Naive B cell (primary cell): Measurements from ENCODE around the gene BTBD9. TPM values are rescaled to one million over a fixed set of nuclear protein-coding genes. Genes with fewer than 3 reads are reported as not detected.

Experiments used
- ATAC-seq, 2 donors: fragments of 150-1000 bp; cut with Tn5 transposase; 2 replicates each; pipeline ENCODE4 v1.10.0; 2021; ENCODE audit warnings: low read depth in 2 of 2, mild to moderate bottlenecking in 2 of 2, moderate library complexity in 2 of 2
- DNase-seq: peaks from one replicate; pipeline ENCODE4 v3.0.0; 2022
- H3K27ac Mint-ChIP-seq, 6 donors: one replicate each; pipeline ENCODE4 v1.8.0; 2020 to 2022; ENCODE audit warnings: mild to moderate bottlenecking in 6 of 6, mixed read lengths in 6 of 6, moderate library complexity in 5 of 6, inconsistent platforms in 2 of 6
- H3K27me3 Mint-ChIP-seq, 3 donors: one replicate each; pipeline ENCODE4 v1.8.0; 2021 to 2022; ENCODE audit warnings: mixed read lengths in 3 of 3, mild to moderate bottlenecking in 1 of 3
- H3K36me3 Mint-ChIP-seq, 2 donors: one replicate each; pipeline ENCODE4 v1.8.0; 2020 to 2022; ENCODE audit warnings: mixed read lengths in 2 of 2, inconsistent platforms in 1 of 2, mild to moderate bottlenecking in 1 of 2
- H3K4me1 Mint-ChIP-seq, 3 donors: one replicate each; pipeline ENCODE4 v1.8.0; 2020 to 2022; ENCODE audit warnings: mixed read lengths in 3 of 3, inconsistent platforms in 1 of 3, mild to moderate bottlenecking in 1 of 3, moderate library complexity in 1 of 3
- H3K4me3 Mint-ChIP-seq, 8 donors: one replicate each; pipeline ENCODE4 v1.8.0; 2020 to 2022; ENCODE audit warnings: mild to moderate bottlenecking in 8 of 8, mixed read lengths in 8 of 8, moderate library complexity in 8 of 8, inconsistent platforms in 2 of 8
- H3K9me3 Mint-ChIP-seq, 7 donors: one replicate each; pipeline ENCODE4 v1.8.0; 2020 to 2022; ENCODE audit warnings: mixed read lengths in 7 of 7, mild to moderate bottlenecking in 5 of 7, inconsistent platforms in 2 of 7, moderate library complexity in 1 of 7
- polyA plus RNA-seq, 6 donors: library from polyadenylated mRNA; unstranded; fragments of 300-500 nt; fragmentation: Illumina TruSeq; gene quantifications; one replicate each; pipeline ENCODE4 v1.2.3, GENCODE V29; 2021; ENCODE audit warnings: low read depth in 6 of 6

The BTBD9 gene
- polyA plus RNA-seq, 6 donors from 2014 or later, result 3.5 to 29.1 (median 20.2) TPM

- no peak for ATAC-seq
- peak overlapping the region in 1 of 6 donors; percentile 31 for H3K27ac Mint-ChIP-seq
Observed at GRCh38 chr6:38484656-38485055, 155.1 kb downstream of the BTBD9 start.

DNA sequence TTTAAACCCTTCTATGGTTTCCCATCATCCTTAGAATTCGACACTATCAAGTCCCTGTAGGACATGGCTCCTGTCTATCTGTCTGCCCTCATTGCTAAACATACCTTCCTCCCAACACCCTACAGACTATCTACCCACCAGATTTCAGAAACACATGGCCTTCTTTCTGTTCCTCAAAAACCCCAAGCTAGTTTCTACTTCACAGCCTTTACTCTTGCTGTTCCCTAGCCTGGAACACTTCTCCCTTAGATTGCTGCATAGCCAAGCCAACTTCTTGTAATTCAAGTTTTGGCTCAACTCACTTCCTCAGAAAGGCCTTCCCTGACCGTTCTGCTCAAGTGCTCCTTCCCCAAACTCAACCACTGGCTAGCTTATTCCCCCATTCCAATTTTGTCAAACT lies 156.2 kb downstream of the BTBD9 start:
- no peak overlapping the region for H3K4me3 Mint-ChIP-seq
- no peaks in the 10 kb centered on the region for H3K9me3 Mint-ChIP-seq
- H3K27ac Mint-ChIP-seq, result no peak overlapping the region
- peak; percentile 49 for DNase-seq
- no peaks in the 10 kb centered on the region for H3K27me3 Mint-ChIP-seq
- peak; percentile 98 to 99 for ATAC-seq
- H3K36me3 Mint-ChIP-seq, result peaks cover 0 to 4% of the 10 kb centered on the region in 2 donors
- H3K4me1 Mint-ChIP-seq, result peaks cover 0 to 9% (median 7%) of the 10 kb centered on the region in 3 donors

More at GRCh38 chr6:38484656-38485055, 155.1 kb downstream of the BTBD9 start:
- H3K9me3 Mint-ChIP-seq, result no peaks in the 10 kb centered on the region
- no peak overlapping the region for H3K4me3 Mint-ChIP-seq
- peaks cover 0 to 4% of the 10 kb centered on the region in 2 donors for H3K36me3 Mint-ChIP-seq
- H3K27me3 Mint-ChIP-seq, result no peaks in the 10 kb centered on the region
- DNase-seq, result no peak
- peaks cover 0 to 9% (median 3%) of the 10 kb centered on the region in 3 donors for H3K4me1 Mint-ChIP-seq

GRCh38 chr6:38482466-38482865 lies 157.3 kb downstream of the BTBD9 start:
- H3K9me3 Mint-ChIP-seq, result no peaks in the 10 kb centered on the region

DNA sequence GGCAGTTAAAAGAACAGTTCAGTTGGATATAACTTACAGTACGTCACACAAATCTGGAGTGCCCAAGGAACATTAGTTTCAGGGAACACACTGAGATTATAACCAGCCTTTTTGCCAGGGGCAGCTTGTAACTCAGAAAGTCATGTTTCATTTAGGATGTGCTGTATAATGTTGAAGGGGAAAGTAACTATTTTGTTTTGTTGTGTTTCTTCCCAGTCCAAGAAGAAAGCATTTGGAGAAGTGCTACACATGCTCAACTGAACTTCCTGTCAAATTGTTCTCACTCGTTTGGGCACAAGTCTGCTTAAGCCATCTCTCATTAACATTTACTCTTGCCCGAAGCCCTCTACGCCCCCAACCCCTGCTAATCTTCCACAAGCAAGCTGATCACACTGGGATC lies 157.9 kb downstream of the BTBD9 start:
- H3K27me3 Mint-ChIP-seq, result no peaks in the 10 kb centered on the region
- peaks cover 0 to 4% of the 10 kb centered on the region in 2 donors for H3K36me3 Mint-ChIP-seq
- no peaks in the 10 kb centered on the region for H3K9me3 Mint-ChIP-seq
- peaks cover 2 to 11% (median 9%) of the 10 kb centered on the region in 3 donors for H3K4me1 Mint-ChIP-seq
- DNase-seq (no peak), ATAC-seq (no peak)
- H3K27ac Mint-ChIP-seq, result no peak overlapping the region
- H3K4me3 Mint-ChIP-seq, result no peak overlapping the region

More at GRCh38 chr6:38482466-38482865, 157.3 kb downstream of the BTBD9 start:
- no peak for DNase-seq
- ATAC-seq, result no peak
- H3K4me1 Mint-ChIP-seq, result peaks cover 0 to 11% (median 9%) of the 10 kb centered on the region in 3 donors
- no peaks in the 10 kb centered on the region for H3K27me3 Mint-ChIP-seq
- peaks cover 0 to 4% of the 10 kb centered on the region in 2 donors for H3K36me3 Mint-ChIP-seq
- H3K27ac Mint-ChIP-seq, result no peak overlapping the region
- H3K4me3 Mint-ChIP-seq, result no peak overlapping the region

- peaks cover 0 to 3% of the 10 kb centered on the region in 2 donors for H3K36me3 Mint-ChIP-seq
- no peaks in the 10 kb centered on the region for H3K9me3 Mint-ChIP-seq
- peaks cover 5 to 11% (median 8%) of the 10 kb centered on the region in 3 donors for H3K4me1 Mint-ChIP-seq
- DNase-seq (no peak), ATAC-seq (no peak)
- no peak overlapping the region for H3K4me3 Mint-ChIP-seq
- no peaks in the 10 kb centered on the region for H3K27me3 Mint-ChIP-seq
- H3K27ac Mint-ChIP-seq, result no peak overlapping the region
Observed at GRCh38 chr6:38481211-38481836, 158.4 kb downstream of the BTBD9 start.

DNA sequence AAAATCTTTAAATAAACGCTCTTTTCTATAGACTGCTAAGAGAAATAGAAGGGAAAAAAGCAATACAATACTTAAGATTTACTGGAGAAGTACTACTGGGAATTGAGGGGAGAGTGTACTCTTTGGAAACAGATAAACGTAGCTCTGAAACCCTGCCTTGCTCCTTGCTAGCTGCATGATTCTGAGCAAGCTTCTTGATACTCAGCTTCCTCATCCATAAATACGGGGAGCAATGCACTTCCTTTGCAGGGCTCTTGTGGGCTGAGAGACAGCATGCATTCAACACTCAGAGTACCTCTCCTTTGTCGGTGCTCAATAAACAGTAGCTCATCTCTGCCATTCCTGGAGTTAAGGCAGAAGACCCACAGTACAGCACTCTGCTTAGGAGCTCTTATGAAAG lies 159.7 kb downstream of the BTBD9 start:
- ATAC-seq (no peak), DNase-seq (no peak)
- H3K36me3 Mint-ChIP-seq, result peaks cover 0 to 6% of the 10 kb centered on the region in 2 donors
- H3K27ac Mint-ChIP-seq, result peak overlapping the region in 1 of 6 donors; percentile 44
- H3K4me3 Mint-ChIP-seq, result no peak overlapping the region
- H3K9me3 Mint-ChIP-seq, result no peaks in the 10 kb centered on the region
- no peaks in the 10 kb centered on the region for H3K27me3 Mint-ChIP-seq
- peaks cover 2 to 10% (median 7%) of the 10 kb centered on the region in 3 donors for H3K4me1 Mint-ChIP-seq

- Mint-ChIP-seq H3K27me3 (no peaks in the 10 kb centered on the region), H3K36me3 (peaks cover under 1 to 6% of the 10 kb centered on the region in 2 donors), H3K4me3 (no peak overlapping the region), H3K9me3 (no peaks in the 10 kb centered on the region), H3K27ac (no peak overlapping the region), H3K4me1 (peaks cover 0 to 10% (median 7%) of the 10 kb centered on the region in 3 donors)
- DNase-seq (no peak), ATAC-seq (no peak)
Observed at GRCh38 chr6:38479331-38479730, 160.4 kb downstream of the BTBD9 start.

GRCh38 chr6:38477680-38478260 lies 162.0 kb downstream of the BTBD9 start:
- peak overlapping the region in 1 of 6 donors; percentile 27 for H3K27ac Mint-ChIP-seq
- DNase-seq, result no peak
- peaks cover 8 to 11% of the 10 kb centered on the region in 2 donors for H3K36me3 Mint-ChIP-seq
- peaks cover 0 to 3% (median 0%) of the 10 kb centered on the region in 7 donors for H3K9me3 Mint-ChIP-seq
- H3K4me1 Mint-ChIP-seq, result peaks cover 0 to 10% (median 7%) of the 10 kb centered on the region in 3 donors
- no peak overlapping the region for H3K4me3 Mint-ChIP-seq
- no peak for ATAC-seq
- no peaks in the 10 kb centered on the region for H3K27me3 Mint-ChIP-seq

GRCh38 chr6:38476888-38477287 lies 162.8 kb downstream of the BTBD9 start:
- DNase-seq (no peak), ATAC-seq (no peak)
- no peak overlapping the region for H3K4me3 Mint-ChIP-seq
- H3K36me3 Mint-ChIP-seq, result peaks cover 8 to 11% of the 10 kb centered on the region in 2 donors
- H3K4me1 Mint-ChIP-seq, result peaks cover 0 to 10% (median 7%) of the 10 kb centered on the region in 3 donors
- H3K27ac Mint-ChIP-seq, result no peak overlapping the region
- H3K9me3 Mint-ChIP-seq, result peaks cover 0 to 3% (median 0%) of the 10 kb centered on the region in 7 donors
- no peaks in the 10 kb centered on the region for H3K27me3 Mint-ChIP-seq

GRCh38 chr6:38476141-38476540 lies 163.6 kb downstream of the BTBD9 start:
- H3K4me1 Mint-ChIP-seq, result peaks cover 0 to 15% (median 7%) of the 10 kb centered on the region in 3 donors
- H3K9me3 Mint-ChIP-seq, result peaks cover 0 to 3% (median 0%) of the 10 kb centered on the region in 7 donors
- H3K27me3 Mint-ChIP-seq, result no peaks in the 10 kb centered on the region
- H3K4me3 Mint-ChIP-seq, result no peak overlapping the region
- DNase-seq, result no peak
- no peak overlapping the region for H3K27ac Mint-ChIP-seq
- no peak for ATAC-seq
- peaks cover 8 to 11% of the 10 kb centered on the region in 2 donors for H3K36me3 Mint-ChIP-seq

DNA sequence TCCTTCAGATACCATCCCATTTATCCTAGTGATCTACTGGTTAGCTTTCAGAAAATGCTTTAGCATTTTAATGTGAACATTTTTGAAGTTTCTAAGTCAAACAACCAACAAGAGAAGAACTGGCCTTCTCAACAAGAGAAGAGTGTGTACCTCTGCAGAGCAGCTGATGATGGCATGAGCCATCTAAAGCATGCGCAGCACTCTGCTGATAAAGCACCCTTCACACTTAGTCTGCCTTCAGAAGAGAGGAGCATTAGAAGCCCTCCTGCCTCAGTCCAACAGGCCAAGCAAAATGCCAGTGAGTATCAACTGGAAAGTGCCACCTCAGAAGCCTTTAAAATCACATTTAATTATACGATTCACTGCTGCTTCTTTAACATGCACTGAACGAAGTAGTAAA lies 169.2 kb downstream of the BTBD9 start:
- peaks cover 0 to 3% (median 0%) of the 10 kb centered on the region in 7 donors for H3K9me3 Mint-ChIP-seq
- no peaks in the 10 kb centered on the region for H3K27me3 Mint-ChIP-seq
- peaks cover 0 to 18% (median 0%) of the 10 kb centered on the region in 3 donors for H3K4me1 Mint-ChIP-seq
- H3K27ac Mint-ChIP-seq, result peak overlapping the region in 1 of 6 donors; percentile 8
- no peak overlapping the region for H3K4me3 Mint-ChIP-seq
- no peak for ATAC-seq
- peaks cover 8 to 10% of the 10 kb centered on the region in 2 donors for H3K36me3 Mint-ChIP-seq
- DNase-seq, result no peak

DNA sequence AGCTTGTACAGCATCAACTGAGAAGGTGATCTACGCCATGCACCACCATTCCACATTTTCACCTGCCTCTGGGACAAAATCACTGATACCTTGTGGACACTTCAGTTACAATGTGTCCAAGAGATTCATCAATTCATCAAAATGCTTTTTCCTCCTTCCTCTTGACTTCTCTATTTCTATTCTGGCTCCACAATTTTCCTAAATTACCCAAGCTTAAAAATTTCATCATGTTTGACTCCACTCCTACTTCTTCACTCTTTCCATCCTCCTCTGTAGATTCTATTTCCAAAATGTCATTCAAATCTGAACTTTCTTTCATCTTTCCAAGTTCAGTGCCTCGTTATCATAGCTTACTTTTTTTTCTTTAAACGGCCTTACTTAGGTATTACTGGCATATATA lies 172.2 kb downstream of the BTBD9 start:
- no peak overlapping the region for H3K4me3 Mint-ChIP-seq
- H3K27me3 Mint-ChIP-seq, result no peaks in the 10 kb centered on the region
- peaks cover 9% of the 10 kb centered on the region in 2 donors for H3K36me3 Mint-ChIP-seq
- ATAC-seq (no peak), DNase-seq (no peak)
- peaks cover 0 to 8% (median 4%) of the 10 kb centered on the region in 7 donors for H3K9me3 Mint-ChIP-seq
- H3K27ac Mint-ChIP-seq, result peak overlapping the region in 1 of 6 donors; percentile 5
- H3K4me1 Mint-ChIP-seq, result peaks cover 3 to 25% (median 10%) of the 10 kb centered on the region in 3 donors

- Mint-ChIP-seq H3K36me3 (peaks cover 9 to 13% of the 10 kb centered on the region in 2 donors), H3K4me3 (no peak overlapping the region), H3K4me1 (peaks cover 3 to 10% (median 10%) of the 10 kb centered on the region in 3 donors), H3K27me3 (no peaks in the 10 kb centered on the region), H3K27ac (no peak overlapping the region), H3K9me3 (peaks cover 0 to 8% (median 4%) of the 10 kb centered on the region in 7 donors)
- DNase-seq (no peak), ATAC-seq (no peak)
Observed at GRCh38 chr6:38460186-38460585, 179.5 kb downstream of the BTBD9 start.

- peaks cover 0 to 6% (median 4%) of the 10 kb centered on the region in 7 donors for H3K9me3 Mint-ChIP-seq
- no peak for DNase-seq
- no peak overlapping the region for H3K4me3 Mint-ChIP-seq
- H3K27ac Mint-ChIP-seq, result no peak overlapping the region
- ATAC-seq, result no peak
- H3K36me3 Mint-ChIP-seq, result peaks cover 8 to 13% of the 10 kb centered on the region in 2 donors
- no peaks in the 10 kb centered on the region for H3K27me3 Mint-ChIP-seq
- peaks cover 3 to 10% (median 10%) of the 10 kb centered on the region in 3 donors for H3K4me1 Mint-ChIP-seq
Observed at GRCh38 chr6:38459291-38459690, 180.4 kb downstream of the BTBD9 start.
